ENCODE data around the gene SLCO3A1.
"Not testable (repeated sequence)": the region's sequence is repeated elsewhere in the genome, so short reads cannot be mapped to it uniquely, and the experiment has no call there.

The SLCO3A1 gene

GRCh38 chr15:92035551-92035950, 182.0 kb downstream of the SLCO3A1 start:
- DNase-seq (ENCODE audit: low spot score): no peak

DNA sequence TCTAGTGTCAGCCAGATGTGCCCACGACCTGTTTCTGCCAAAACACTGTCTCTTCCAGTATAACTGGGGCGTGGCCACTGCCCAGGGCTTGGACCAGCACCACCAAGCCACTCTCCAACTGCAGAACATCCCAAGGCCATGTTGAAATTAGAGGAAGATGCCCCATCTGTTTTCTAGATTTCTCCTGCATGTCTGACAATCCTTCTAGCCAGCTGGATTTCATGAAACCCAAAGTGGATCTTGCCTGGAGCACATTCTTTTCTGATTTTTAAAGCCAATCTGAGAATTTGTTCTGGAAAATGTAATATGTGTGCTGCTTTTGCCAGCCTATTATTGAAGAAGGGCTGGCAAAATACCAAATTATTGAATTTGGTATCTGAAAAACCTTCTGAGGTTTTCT, 182.5 kb downstream of the SLCO3A1 start:
- DNase-seq (ENCODE audit: low spot score): no peak

GRCh38 chr15:92037491-92037890, 184.0 kb downstream of the SLCO3A1 start:
- no peak for DNase-seq (ENCODE audit: low spot score)

DNA sequence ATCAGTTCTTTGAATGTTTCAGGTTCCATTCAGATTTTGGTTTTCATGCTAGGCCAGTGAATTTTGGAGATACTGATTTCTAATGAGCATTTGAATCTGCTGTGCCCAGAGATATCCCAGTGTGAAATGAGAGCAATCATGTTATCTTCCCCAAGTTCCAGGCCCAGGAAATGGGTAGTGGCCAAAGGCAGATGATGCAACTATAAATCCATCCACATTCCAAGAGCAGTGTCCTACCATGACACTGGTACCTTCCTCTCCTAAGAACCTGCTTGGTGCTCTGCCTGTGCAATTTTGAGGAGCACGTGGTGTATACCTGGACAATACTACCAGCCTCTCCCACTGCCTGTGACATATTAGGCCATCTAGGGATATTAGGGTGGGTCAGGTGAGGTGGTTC, 186.8 kb downstream of the SLCO3A1 start:
- no peak for DNase-seq (ENCODE audit: low spot score)

GRCh38 chr15:92041371-92041770, 187.9 kb downstream of the SLCO3A1 start:
- no peak for DNase-seq (ENCODE audit: low spot score)

DNA sequence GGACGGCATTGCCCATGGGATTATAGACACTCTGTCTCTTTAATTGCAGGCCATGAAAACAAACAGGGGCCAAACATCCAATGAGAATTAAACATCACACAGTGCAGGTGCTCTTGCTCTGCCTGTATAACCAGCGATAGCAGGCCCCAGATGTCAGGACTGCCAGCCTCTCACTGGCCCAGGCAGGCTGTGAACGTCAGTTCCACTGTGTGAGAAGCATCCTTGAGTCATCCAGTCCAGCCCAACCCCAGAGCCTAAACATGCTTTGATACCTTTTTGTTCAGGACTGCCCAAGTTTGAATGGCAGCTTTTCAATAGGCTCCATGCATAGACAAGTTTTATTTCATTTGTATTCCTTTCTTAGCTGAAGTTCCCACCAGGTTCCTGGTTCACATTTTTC, 189.8 kb downstream of the SLCO3A1 start:
- DNase-seq (ENCODE audit: low spot score): no peak

DNA sequence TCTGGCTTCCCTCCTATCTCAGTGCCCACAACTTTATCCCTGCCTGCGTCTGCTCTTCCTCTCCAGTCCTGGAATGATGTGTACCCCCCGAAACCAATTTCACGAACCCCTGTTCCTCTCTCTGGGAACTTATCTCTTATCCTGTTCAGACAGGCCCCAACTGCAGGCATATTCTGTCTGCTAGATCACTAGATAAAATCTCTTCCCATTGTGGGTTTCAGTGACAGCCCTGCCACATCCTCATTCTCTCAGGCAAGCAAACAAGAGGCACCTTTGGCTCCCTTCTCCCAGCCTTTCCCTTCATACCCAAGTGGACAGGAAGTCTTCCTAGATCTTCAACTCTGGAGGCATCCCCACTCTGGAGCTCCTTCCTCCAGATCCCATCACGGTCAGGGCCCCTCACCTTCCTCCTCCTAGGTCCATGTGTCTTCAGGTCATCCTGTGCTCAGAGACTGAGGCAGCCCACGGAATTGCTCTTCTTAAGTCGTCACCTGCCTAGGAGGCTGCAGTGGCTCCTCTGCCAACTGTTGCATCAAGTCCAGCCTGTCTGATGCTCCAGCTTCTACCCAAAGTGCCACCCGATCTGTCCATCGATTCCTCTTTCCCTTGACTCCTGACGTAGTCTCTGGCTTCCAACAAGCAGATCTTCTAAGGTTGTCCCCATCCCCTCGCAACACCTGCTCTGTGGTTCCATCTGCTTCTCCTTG, 190.8 kb downstream of the SLCO3A1 start:
- no peak for DNase-seq (ENCODE audit: low spot score)

- DNase-seq (ENCODE audit: low spot score): no peak
Measured at GRCh38 chr15:92047900-92048299, 194.4 kb downstream of the SLCO3A1 start.

DNA sequence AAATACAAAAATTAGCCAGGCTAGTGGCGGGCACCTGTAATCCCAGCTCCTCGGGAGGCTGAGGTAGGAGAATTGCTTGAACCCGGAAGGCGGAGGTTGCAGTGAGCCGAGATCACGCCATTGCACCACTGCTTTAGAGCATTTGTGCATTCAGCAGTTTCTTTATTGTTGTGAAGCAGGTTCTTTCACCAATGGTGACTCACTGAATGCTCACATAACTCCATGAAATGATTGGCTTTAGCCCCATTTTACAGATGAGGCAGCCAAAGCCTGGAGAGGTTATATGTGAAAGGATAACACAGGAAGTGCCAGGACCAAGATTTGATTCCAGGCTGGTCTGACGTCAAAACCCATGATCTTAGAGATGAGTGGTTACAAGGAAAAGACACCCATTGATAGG, 195.2 kb downstream of the SLCO3A1 start:
- no peak for DNase-seq (ENCODE audit: low spot score)

DNA sequence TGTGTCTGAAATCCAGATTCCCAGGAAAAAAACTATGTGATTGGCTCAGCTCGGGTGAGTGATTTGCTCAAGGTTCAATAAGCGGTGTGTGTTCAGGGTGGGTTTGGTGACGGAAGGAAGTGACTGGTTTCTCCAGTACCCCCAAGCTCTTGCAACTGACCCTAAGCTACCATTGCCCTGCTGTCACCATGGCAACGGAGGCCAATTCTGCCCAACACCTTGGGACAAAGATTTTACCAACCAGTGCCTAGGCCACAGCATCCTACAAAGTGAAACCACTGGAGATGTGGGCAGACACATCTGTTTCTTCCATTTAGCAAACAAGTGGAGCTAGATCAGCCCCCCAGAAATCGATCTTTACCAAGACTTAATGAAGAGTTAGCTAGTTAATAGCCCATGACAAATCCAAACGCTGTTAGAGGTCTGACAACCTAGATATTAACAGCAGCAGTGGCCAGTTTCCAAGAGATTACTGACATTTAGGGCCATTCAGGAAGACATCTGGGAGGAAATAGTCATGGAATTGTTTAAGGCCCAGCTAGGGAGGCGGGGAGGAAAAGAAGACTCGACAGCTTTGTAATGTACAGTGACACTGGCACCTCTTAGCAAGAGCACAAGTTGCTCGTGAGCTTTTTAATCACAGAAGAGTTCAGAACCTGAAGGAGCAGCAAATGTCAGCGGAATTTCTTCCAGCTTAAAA, 195.9 kb downstream of the SLCO3A1 start:
- no peak for DNase-seq (ENCODE audit: low spot score)

DNA sequence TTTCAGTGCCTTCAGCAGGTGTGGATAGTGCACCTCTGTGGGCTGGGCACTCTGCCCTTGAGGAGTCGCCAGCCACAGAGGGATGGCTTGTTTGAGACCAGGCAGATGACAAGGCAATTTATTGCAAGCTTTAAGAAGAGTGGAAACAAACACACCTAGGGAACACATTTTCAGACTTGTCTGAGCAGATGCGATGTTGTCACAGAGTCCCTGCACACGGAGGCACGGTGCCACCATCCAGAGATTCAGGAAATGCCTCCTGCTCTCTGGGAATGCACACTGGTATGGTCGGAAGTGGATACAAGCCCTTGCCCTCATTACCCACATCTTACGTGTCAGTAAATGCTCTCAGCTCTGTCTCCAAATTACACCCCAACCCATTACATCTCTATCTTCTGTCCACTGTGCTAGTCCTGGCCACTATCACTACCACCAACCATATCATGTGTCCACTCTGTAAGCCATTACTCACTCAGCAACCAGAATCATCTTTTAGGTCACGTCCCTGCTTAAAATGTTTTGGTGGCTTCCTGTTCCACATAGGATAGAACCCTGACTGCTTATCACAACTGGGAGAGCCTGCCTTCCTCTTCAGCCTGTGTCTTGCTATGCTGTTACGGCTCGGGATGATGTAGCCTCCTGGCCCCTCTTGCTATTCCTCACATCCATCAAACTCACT, 196.9 kb downstream of the SLCO3A1 start:
- no peak for DNase-seq (ENCODE audit: low spot score)

DNA sequence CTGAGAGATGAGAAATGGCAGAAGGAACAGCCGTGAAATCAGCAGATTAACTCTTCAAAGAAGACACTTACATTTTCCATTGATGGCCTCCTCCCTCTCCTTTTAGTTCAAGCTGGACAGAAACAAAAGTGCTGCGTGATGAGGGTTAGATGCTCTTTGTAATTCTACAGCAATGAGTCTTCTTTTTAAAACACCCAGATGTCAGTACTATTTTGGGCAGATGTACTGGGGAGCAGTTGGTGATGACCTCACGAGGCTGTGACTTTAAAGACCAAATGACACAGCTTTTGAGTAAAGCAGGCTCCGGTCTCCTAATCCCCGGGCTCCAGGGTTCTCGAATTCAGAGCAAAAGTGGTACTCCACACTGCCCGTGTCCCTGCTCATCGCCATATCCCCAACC, 198.2 kb downstream of the SLCO3A1 start:
- peak; percentile 45 for DNase-seq (ENCODE audit: low spot score)

GRCh38 chr15:92053753-92054316, 200.3 kb downstream of the SLCO3A1 start:
- no peak for DNase-seq (ENCODE audit: low spot score)

- no peak for DNase-seq (ENCODE audit: low spot score)
Measured at GRCh38 chr15:92056875-92057274, 203.4 kb downstream of the SLCO3A1 start.

- no peak for DNase-seq (ENCODE audit: low spot score)
Measured at GRCh38 chr15:92059036-92059970, 205.8 kb downstream of the SLCO3A1 start.

- DNase-seq (ENCODE audit: low spot score): not testable (repeated sequence)
Measured at GRCh38 chr15:92059971-92060311, 206.4 kb downstream of the SLCO3A1 start.

DNA sequence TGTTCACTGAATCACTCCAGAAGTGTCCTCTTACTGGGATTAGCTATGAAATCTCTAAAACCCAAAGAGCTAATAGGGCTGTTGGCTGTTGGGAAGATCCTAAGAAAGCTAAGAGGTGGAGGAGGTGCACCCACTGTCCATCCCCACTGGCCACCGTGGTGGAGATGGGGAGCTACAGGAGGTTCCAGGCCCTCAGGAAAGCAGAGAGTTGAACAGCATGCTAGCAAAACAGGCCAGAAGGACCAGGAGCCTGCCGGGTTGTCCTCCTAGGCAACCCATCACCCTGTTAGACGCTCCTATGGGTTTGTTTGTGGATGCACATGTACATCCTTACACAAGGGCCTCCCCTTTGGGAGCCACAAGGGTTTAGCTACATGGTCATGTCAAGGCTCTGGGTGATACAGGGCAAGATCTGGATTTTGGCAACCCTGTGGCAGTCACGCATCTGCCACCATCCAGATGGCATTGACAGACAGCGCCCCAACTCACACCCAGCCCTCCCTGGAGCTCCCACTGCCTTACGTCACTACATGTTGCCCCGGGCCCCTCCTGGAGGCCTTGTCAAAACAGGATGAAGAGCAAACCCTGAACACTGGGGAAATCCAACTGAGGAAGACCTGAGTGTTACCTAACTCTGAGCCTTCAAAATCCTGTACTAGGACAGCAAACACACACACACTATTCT, 208.1 kb downstream of the SLCO3A1 start:
- DNase-seq (ENCODE audit: low spot score): no peak

- DNase-seq (ENCODE audit: low spot score): no peak
Measured at GRCh38 chr15:92062505-92062904, 209.0 kb downstream of the SLCO3A1 start.

- peak; percentile 19 for DNase-seq (ENCODE audit: low spot score)
Measured at GRCh38 chr15:92068121-92068520, 214.6 kb downstream of the SLCO3A1 start.

GRCh38 chr15:92069308-92070250, 216.1 kb downstream of the SLCO3A1 start:
- DNase-seq (ENCODE audit: low spot score): peak; percentile 87

Data from AG08395 (cell line).